Fibroblast of lung (primary cell): ENCODE measurements around the gene PPP2R1A.

Experiments
- EZH2 ChIP-seq: IDR thresholded peaks from 2 replicates; pipeline ENCODE4 v1.5.1; 2012; ENCODE audit warnings: low read length, control low read depth, mild to moderate bottlenecking; ENCODE audit errors: missing control alignments
- TF ChIP-seq, protein P1 (sequence below), 2 donors: IDR thresholded peaks in 1 of 2; conservative IDR thresholded peaks in 1 of 2; 1 replicate in 1 of 2; 2 replicates in 1 of 2; pipeline ENCODE4 v1.5.1; 2011 to 2012; ENCODE audit warnings: low read length in 2 of 2, control low read depth in 1 of 2, inconsistent platforms in 1 of 2, low read depth in 1 of 2, mild to moderate bottlenecking in 1 of 2

DNA sequence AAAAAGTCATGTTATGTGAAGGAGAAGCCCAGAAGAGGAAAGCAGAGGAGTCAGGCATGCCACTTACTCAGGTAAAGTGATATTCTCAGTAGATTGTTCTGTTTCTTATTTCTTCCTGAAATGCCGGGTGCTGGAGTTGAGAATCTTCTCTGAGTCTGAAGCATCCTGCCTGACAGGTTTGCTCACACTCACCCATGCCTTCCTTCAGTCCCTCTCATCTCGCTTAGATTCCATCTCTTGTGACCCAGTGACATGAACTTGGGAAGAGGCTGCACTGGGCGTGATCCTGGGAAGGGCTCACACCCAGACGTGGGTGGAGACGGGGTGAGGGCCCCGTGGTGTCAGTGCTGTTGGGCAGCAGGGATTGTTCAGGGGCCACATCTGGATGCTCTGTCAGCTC, 87.6 kb downstream of the PPP2R1A start:
- TF ChIP-seq, protein P1, sequence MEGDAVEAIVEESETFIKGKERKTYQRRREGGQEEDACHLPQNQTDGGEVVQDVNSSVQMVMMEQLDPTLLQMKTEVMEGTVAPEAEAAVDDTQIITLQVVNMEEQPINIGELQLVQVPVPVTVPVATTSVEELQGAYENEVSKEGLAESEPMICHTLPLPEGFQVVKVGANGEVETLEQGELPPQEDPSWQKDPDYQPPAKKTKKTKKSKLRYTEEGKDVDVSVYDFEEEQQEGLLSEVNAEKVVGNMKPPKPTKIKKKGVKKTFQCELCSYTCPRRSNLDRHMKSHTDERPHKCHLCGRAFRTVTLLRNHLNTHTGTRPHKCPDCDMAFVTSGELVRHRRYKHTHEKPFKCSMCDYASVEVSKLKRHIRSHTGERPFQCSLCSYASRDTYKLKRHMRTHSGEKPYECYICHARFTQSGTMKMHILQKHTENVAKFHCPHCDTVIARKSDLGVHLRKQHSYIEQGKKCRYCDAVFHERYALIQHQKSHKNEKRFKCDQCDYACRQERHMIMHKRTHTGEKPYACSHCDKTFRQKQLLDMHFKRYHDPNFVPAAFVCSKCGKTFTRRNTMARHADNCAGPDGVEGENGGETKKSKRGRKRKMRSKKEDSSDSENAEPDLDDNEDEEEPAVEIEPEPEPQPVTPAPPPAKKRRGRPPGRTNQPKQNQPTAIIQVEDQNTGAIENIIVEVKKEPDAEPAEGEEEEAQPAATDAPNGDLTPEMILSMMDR (conservative IDR thresholded peaks at IDR 0.05 in 1 of 2, IDR thresholded peaks at IDR 0.05 in 1 of 2; ENCODE audit: low read depth in 1 of 2, low read length in 2 of 2), result no peak
- TF ChIP-seq EZH2, result no peak
